SH-SY5Y (cell line): Measurements from ENCODE around the gene EPHA2.

Source experiments
- GATA2 ChIP-seq: IDR thresholded peaks from 2 replicates; pipeline ENCODE4 v1.6.1; 2011; ENCODE audit warnings: mild to moderate bottlenecking, low read depth, low read length
- GATA3 ChIP-seq: IDR thresholded peaks from 2 replicates; pipeline ENCODE4 v1.6.1; 2011; ENCODE audit warnings: low read depth, mild to moderate bottlenecking, low read length, moderate library complexity

DNA sequence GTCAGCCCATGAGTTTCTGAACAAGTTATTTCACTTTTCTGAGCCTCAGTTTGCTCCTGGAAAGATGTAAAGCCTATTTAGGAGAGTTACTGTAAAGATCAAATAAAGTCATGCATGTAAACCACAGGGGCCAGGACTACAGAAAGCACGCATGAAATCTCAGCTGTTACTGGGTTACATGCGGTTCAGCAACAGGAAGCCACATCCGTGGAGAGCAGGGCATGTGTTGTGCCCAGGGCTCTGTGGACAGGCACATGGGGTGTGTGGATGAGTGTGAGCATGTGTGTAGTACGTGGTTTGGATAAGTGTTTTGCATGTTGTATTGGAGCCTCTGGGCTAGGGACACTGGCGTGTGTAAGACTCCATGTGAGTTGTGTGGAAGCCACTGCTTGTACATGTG is 2.2 kb upstream of the EPHA2 start:
- TF ChIP-seq GATA3 = no peak
- TF ChIP-seq GATA2 = no peak
